22Rv1 (cell line): ENCODE data around the gene PAX6.

ENCODE experiments used
- ZFX ChIP-seq: fragments of 450-650 bp; IDR thresholded peaks from 2 replicates; pipeline ENCODE4 v1.6.1; 2017; ENCODE audit warnings: antibody characterized with exemption, borderline replicate concordance
- TF ChIP-seq, protein P1 (sequence below): fragments of 450-650 bp; IDR thresholded peaks from 2 replicates; pipeline ENCODE4 v1.5.1; 2017; ENCODE audit warnings: mild to moderate bottlenecking

DNA sequence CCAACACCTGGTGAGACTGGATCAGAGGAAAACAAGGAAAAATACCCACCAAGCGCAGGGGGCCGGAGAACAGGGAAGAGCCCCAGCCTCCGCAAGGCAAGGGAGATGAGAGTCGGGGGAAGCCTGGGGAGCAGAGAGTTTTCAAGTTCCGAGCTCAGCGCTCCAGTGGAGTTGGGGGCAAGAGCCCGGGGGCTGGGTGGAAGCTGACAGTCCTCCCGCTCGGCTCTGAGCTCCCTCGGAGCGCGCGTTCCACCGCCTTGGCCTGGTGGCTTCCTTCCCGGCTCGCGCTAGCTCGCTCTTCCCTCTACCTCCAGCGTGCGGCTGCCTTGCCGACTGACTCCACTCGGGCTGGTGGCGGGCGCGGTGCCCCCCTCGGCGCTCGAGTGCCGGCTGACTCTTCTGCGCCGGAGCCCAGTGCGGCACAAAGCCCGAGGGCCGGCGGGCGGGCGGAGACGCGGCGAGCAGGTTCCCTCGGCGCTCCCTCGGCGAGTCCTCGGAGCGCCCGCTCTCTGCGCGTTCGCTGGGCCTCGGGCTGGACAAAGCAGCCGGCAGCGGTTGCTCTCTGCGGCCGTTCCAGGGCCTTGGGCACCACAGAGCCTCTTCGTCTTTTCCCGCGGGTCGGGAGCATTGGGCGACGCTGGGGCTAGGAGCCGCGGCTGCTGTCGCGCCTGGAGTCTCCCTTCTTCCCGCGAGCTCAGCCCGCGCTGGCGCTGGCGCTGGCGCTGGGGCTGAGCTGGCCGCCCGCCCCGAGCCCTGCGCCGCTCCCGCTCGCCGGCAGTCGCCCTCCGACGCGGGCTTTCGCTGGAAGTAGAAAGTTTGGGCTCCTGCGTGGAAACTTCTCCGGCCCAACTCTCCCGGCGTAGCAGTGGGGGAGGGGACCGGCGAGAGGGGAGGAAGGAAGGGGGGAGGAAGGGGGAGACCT lies 1.0 kb downstream of the PAX6 start:
- TF ChIP-seq, protein P1, sequence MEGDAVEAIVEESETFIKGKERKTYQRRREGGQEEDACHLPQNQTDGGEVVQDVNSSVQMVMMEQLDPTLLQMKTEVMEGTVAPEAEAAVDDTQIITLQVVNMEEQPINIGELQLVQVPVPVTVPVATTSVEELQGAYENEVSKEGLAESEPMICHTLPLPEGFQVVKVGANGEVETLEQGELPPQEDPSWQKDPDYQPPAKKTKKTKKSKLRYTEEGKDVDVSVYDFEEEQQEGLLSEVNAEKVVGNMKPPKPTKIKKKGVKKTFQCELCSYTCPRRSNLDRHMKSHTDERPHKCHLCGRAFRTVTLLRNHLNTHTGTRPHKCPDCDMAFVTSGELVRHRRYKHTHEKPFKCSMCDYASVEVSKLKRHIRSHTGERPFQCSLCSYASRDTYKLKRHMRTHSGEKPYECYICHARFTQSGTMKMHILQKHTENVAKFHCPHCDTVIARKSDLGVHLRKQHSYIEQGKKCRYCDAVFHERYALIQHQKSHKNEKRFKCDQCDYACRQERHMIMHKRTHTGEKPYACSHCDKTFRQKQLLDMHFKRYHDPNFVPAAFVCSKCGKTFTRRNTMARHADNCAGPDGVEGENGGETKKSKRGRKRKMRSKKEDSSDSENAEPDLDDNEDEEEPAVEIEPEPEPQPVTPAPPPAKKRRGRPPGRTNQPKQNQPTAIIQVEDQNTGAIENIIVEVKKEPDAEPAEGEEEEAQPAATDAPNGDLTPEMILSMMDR, result no peak
- TF ChIP-seq ZFX, result no peak
